GM12865 (cell line): ENCODE measurements around the gene ASIC3.

Source experiments
- DNase-seq: peaks from one replicate; pipeline ENCODE4 v3.0.0; 2010; ENCODE audit warnings: low read depth
- H3K4me3 ChIP-seq: 2 replicates; pipeline ENCODE4 v1.5.1; 2011; ENCODE audit warnings: mild to moderate bottlenecking, low read depth, low read length, control low read depth
- TF ChIP-seq, protein P1 (sequence below): IDR thresholded peaks from 2 replicates; pipeline ENCODE4 v1.5.1; 2011; ENCODE audit warnings: low read length, control low read depth, low read depth, inconsistent platforms; ENCODE audit not compliant: insufficient read depth; ENCODE audit errors: missing control alignments

Gene ASIC3

GRCh38 chr7:151094675-151095074, 46.3 kb downstream of the ASIC3 start:
- TF ChIP-seq, protein P1, sequence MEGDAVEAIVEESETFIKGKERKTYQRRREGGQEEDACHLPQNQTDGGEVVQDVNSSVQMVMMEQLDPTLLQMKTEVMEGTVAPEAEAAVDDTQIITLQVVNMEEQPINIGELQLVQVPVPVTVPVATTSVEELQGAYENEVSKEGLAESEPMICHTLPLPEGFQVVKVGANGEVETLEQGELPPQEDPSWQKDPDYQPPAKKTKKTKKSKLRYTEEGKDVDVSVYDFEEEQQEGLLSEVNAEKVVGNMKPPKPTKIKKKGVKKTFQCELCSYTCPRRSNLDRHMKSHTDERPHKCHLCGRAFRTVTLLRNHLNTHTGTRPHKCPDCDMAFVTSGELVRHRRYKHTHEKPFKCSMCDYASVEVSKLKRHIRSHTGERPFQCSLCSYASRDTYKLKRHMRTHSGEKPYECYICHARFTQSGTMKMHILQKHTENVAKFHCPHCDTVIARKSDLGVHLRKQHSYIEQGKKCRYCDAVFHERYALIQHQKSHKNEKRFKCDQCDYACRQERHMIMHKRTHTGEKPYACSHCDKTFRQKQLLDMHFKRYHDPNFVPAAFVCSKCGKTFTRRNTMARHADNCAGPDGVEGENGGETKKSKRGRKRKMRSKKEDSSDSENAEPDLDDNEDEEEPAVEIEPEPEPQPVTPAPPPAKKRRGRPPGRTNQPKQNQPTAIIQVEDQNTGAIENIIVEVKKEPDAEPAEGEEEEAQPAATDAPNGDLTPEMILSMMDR: no peak
- no peak overlapping the region for H3K4me3 ChIP-seq
- no peak for DNase-seq

GRCh38 chr7:151095123-151095797, 46.9 kb downstream of the ASIC3 start:
- TF ChIP-seq, protein P1: no peak
- no peak for DNase-seq
- no peak overlapping the region for H3K4me3 ChIP-seq

DNA sequence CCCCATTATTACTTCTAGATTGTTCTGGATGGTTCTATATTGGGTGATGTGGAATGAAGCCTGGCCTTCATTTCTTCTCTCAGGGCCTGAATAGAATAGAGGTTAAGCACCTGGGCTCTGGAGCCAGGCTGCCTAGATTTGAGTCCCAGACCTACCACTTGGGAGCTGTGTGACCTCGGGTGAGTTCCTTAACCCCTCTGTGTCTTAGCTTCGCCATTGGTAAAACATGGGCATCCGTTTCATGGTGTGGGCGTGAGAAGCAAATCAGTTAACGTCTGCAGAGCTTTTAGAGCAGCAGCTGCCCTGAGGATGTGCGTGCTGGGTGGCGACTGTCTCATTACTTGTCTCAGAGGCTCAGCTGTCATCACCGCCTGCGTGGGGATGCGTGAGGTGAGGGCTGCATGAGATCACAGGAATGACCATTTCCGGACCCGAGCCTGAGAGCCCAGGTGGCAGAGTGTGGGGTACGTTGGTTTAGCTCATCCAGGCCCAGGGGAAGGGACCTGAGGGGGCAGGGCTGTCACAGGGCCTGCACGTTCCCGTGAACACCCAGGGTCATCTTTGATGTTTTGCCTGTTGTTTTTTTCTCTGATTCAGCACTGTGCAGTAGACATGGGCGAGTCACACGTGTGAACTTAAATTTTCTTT, 47.6 kb downstream of the ASIC3 start:
- DNase-seq: no peak
- TF ChIP-seq, protein P1: no peak
- no peak overlapping the region for H3K4me3 ChIP-seq

DNA sequence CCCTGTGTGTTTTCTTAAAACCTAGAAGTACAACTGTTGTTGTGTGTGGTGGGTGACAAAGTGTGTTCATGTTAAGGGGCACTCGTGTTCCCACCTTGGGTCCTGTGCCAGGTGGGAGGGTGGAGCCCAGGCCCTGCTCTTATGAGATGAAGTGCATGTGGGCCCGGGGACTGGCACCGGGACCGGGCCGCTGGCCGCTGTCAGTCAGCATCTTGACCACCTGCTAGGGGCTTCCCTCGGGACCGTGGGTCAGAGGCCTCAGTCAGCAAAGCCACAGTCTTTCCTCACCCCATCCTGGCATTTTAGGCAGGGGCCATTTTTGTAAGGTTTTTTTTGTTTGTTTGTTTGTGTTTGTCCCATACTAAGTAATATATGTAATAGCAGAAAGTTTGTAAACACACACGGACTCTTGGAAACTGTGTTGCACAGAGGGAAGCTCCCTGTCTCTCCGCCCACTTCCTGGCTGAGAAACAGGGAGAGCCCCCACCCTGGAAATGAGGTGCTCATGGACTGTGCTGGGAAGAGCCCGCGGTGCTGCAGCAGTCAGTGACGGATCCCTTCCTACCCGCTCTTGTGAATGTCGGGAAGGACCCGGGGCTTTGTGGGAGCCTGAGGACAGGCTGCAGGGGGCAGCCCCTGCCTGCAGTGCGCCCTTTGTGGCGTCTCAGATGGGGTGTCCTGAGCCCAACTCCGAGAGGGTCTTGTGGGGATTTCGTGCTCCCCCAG, 51.3 kb downstream of the ASIC3 start:
- TF ChIP-seq, protein P1: no peak

DNA sequence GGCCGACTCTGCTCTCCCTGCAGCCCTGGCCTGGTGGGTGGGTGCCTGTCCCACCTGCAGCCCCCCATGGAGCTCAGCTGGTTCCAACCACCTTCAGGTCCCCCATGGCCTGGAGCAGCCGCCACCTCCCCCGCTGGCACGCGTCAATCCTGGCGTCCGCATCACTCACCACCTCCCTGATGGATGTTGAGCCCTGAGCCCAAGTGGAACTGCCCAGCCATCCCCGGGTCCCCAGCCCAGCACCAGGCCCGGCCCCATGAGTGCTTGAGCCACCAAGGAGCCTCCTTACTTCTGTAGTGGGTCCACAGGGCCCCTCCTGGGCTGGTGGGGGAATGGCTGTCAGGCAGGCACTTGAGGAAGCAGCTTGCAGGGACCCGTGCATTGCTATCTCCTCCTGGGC, 52.6 kb downstream of the ASIC3 start:
- TF ChIP-seq, protein P1: no peak
- no peak overlapping the region for H3K4me3 ChIP-seq
- DNase-seq: no peak

More for the DNA sequence above, 51.3 kb downstream of the ASIC3 start:
- DNase-seq: no peak
- H3K4me3 ChIP-seq: no peak overlapping the region

DNA sequence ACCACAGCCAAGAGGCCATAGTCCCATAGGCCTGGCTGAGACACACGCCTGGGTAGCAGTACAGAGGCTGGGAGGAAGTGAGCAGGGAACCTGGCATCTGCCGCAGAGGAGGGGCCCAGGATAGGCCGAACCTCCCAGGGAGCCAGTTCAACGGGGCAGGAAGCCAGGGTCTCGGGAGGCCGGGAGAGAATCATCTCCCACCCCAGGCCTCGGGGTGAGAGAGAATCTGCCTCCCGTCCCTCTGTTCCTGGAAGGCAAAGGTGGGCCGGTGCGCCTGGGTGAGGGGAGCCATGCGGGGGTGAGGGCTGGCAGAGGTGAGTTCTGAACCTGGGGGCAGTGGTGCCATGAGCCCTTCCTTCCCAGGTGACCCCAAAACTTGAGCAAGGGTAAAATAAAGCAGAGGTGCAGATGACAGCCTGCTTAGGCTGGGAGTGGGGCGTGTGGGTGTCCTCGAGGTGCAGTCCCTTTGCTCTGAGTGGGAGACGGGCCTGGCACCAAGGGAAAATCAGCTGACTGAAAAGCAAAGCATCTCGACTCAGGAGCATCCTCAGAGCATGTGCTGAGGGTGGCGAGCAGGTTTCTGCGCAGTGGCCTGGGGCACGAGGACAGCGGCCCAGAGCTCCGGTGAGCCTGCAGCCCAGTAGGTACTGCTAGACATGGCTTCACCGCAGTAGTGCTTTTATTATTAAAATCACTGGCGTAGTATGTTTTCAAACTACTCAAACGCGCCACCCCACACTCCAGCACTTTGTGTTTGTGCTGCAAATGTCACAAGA, 53.5 kb downstream of the ASIC3 start:
- TF ChIP-seq, protein P1: no peak
- H3K4me3 ChIP-seq: no peak overlapping the region
- DNase-seq: no peak
